UCSD-AML1 (cell line): Measurements from ENCODE around the gene CYB561D1.
A peak's percentile ranks its signal among the peaks of the same experiment; 100 is the strongest.
"Not testable (repeated sequence)": the region's sequence is repeated elsewhere in the genome, so short reads cannot be mapped to it uniquely, and the experiment has no call there.

Source experiments
- DNase-seq: peaks from one replicate; lab custom pipeline; 2025; ENCODE audit not compliant: unreplicated experiment; lab: John Stamatoyannopoulos, UW

The CYB561D1 gene, protein sequence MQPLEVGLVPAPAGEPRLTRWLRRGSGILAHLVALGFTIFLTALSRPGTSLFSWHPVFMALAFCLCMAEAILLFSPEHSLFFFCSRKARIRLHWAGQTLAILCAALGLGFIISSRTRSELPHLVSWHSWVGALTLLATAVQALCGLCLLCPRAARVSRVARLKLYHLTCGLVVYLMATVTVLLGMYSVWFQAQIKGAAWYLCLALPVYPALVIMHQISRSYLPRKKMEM

DNA sequence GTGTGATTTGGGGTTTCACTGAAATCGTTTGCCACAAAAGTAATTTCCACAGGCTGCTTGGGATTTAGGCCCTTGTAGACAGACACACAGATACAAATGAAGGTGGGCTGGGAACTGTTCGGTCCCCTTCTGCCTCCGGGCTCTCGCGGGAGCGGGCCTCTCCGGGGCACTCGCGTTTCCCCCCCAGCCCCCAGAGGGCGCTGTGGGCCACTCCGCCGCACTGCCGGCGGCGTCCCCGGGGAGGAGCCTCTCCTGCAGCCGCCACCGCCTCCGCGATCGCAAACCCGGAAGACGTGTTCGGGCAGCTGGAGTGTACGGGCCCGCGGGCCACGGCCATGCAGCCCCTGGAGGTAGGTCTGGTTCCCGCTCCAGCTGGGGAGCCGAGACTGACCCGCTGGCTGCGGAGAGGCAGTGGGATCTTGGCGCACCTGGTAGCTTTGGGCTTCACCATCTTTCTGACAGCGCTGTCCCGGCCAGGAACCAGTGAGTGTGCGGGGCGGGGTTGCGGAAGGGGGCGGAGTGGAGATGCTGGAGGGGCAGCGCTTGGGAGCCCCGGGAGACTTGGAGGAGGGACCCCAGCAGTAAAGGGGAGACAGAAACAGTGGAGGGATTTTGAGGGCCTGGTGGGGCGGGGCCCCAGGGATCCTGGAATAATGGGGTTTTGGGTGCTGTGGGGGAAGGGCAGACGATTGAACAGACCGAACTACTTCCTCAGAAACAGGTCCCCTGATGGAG is at the start of gene CYB561D1:
Gene CYB561D1, plus strand, starts transcription at position 290 of the 735 bp plus-strand sequence. Its CDS starts 46 bp downstream, at position 336.
- DNase-seq: peak; percentile 90

DNA sequence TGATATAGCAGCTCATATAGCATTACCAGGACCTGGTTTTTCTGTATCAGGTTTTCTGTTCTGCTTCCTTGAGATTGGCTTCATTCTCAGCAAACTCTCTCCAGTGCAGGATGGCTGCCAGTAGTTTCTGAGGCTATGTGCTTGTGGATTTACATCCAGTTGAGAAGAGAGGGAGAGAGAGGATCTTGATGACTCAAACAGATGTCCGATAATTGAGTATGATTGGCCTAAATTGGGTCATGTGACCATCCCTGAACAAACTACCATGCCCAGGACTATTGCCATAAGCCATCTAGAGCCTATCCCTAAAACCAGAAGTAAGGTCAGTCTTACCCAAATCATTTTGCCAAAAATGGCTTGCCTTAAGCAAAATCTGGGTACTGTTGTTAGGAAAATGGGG is 49.5 kb upstream of the CYB561D1 start:
- DNase-seq: no peak

DNA sequence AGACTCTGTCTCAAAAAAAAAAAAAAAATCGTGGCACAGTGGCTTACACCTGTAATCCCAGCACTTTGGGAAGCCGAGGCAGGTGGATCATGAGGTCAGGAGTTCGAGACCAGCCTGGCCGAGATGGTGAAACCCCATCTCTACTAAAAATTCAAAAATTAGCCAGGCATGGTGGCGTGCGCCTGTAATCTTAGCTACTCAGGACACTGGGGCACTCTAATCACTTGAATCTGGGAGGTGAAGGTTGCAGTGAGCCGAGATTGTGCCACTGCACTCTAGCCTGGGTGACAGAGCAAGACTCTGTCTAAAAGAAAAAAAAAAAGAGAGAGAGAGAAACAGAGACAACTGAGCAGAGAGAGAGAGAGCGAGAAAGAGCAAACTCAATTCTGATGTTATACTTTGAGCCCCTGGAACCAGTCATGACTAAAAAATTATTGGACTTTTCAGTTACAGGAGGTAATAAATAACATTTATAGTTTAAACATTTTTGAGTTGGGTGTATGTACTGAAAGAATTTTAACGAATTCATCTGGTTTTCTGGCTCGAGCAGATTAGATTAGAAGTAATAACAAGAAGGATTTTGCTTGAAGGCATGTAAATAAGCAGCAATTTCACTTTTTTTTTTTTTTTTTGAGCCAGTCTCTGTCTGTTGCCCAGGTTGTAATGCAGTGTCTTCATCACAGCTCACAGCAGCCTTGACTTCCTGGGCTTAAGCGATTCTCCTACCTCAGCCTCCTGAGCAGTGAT is 47.8 kb upstream of the CYB561D1 start:
- DNase-seq: not testable (repeated sequence)

DNA sequence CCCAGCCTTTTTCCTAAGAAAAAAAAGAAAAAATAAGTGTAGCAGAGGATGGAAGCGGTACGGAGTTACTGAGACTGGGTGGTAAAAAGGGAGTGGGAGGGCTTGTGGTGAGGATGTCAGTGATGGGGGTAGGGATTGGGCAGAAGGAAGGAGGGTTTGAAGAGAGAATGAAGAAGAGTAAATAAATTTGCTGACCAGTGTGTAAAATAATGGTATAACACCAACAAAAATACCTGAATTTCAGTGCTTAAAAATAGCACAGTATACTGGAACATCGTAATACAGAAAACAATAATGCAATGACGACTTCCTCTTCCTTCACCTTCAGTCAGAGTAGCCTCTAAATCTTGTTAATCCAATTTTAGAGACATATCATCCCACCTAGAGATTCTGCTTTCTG is 46.4 kb upstream of the CYB561D1 start:
- no peak for DNase-seq

DNA sequence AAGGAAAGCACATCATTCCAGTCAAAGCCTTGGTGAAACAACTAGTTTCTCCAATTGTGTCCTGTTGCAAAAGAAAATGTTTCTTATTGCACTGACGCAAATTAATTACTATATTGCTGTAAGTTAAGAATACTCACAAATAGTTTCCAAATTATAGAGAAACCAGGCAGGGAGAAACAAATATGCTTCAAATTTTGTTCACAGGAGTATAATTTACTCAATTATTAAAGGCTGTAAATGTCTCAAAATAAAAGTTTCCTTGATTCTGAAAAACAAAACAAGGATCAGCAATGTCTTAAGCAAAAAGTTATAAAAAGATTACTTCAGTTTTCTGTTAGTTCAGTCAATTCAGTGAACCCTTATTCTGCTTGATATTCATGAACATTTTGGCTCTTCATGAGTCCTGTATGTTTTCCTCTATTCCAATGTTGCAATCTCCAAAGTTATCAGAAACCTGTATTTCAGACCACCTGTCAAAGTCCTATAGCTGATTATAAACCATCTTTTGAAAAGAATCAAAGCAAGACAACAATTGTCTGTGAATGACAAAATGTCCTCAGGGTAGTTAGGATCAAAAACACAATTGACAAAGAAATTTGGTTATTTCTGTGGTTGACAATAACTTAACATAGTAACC is 39.3 kb upstream of the CYB561D1 start:
- no peak for DNase-seq

DNA sequence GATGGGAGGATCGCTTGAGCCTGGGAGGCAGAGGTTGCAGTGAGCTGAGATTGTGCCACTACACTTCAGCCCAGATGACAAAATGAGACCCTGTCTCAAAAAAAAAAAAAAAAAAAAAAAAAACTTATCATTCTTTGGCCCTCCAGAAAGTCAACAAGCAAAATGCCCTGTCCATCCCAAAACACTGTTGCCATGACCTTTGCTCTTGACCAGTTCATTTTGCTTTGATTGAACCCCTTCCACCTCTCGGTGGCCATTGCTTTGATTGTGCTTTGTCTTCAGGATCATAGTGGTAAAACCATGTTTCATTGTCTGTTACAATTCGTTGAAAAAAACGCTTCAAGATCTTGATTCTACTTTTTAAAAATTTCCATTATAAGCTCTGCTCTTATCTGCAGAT is 36.1 kb upstream of the CYB561D1 start:
- no peak for DNase-seq

DNA sequence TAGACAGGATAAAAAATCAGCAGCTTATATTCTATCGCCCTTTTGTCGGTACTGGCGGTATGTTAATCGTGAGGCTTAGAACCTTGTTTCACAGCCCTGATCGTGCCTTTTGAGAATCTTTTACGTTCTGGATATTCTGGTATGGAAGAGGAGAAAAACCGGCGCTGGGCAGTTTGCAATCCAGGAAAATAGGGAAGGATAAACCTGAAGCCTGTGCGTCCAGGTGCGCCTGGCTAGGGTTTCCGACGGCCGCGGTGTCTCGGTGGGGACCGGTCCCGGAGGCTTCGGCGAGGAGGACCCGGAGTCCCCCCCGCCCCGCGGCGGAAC is 27.8 kb upstream of the CYB561D1 start:
- DNase-seq: no peak

DNA sequence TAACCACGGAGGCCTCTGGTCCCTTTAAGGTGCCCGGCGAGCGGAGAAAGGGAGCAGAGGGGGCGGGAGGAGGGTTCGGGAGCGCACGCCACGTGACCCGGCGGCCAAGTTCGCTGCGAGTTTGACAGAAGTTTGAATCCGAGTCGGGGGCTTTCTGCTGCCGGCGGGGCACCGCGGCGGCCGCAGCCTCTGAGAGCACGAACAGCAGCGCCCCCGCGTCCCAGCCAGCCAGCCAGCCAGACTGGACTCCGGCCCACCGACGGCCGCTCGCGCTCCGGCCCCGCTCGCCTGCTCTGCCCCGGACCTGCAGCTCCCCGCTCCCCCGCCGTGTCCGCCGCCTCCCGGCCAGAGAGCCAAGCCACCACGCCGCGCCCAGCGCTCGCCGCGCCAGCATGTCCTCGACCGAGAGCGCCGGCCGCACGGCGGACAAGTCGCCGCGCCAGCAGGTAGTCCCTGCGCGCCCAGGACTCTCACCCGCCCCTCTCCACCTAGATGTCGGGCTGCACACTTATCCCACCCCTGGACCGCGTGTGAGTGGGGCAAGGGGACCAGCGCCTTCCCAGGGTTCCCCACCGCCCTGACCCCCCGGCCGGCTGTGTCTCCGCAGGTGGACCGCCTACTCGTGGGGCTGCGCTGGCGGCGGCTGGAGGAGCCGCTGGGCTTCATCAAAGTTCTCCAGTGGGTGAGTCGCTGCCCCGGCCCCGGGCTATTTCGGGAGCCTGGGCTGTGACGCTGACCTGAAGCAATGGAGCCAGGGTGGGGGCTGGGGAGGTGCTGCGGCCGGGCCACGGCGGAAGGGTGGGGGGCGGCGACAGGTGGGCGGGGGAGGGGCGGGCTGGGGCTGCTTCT is 27.2 kb upstream of the CYB561D1 start, which contains the start of gene SYPL2:
Gene SYPL2, plus strand, starts transcription at position 95 of the 849 bp plus-strand sequence. Its CDS starts 298 bp downstream, at position 393.
- no peak for DNase-seq

DNA sequence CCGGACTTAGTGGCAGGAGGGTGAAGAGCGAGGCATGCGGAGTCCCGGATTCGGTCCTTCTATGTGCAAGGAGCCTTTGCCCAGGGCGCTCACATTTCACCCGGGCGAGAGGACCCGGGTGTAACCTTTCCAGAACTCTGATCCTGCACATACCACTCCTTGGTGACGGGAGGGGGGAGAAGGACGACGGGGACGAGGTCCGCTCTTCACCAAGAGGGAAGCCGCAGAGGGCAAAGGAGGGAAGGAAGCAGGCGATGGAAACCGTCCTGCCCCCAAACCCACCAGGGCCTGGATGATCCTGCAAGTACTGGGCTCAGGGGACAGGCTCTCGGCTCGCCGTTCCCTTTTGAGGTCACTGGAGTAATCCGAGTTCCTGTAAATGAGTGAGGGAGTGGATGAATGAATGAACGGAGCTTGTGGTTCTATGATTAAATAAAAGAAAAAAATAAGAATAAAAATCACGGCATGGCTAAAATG is 26.6 kb upstream of the CYB561D1 start:
- no peak for DNase-seq

DNA sequence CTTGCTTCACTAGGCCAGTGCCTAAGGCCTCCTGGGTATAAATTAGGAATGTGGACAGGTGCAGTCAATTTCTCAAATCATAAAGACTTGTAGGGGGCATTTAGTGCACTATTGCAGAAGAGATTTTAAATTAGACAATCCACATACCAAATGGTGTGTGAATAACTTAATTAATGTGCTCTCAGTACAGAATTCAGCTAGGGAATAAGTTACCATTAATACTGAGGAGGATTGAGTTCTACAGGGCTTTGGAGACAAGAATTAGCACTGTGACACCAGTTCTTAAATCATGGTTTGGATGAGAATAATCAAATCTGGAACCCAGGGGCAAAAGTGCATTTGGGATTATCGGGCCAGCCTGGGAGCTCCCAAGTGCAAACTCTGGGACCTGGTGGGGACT is 25.8 kb upstream of the CYB561D1 start:
- no peak for DNase-seq

DNA sequence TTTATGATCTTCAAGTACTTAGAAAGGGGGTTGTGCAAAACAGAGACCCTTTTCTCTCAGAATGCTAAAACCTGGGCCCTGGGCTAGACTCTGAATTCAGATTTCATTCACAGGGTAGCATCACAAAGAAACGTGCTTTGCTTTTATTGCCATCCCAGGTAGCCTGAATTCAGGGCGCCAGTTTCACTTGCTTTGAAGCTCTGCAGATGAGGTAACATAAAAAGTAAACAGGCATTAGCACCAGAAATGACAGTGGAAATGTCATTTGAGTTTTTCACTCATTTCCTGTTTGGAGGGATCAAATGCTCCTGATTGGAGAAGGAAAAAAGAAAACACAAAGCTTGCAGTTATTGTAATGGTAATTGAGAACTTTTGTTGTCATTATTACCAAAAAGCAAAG is 25.0 kb upstream of the CYB561D1 start:
- no peak for DNase-seq

DNA sequence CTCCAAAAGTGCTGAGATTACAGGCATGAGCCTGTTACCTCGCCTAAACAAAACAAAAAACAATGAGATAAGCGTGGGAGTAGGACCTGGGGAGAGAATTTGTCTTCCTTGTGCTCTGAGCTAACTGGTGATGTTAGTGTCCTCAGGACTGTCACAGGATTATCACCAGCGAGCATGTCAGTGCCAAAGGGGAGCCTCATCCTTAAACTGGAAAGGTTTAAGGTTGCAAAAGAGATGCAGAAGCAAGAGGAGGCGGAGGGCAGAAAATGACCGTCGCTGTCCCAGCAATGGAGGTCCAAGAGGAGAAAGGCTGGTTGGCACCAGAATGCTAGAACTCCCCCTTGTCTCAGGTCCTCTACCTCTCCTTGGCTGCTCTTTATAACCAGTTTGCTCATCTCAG is 23.6 kb upstream of the CYB561D1 start:
- DNase-seq: no peak

DNA sequence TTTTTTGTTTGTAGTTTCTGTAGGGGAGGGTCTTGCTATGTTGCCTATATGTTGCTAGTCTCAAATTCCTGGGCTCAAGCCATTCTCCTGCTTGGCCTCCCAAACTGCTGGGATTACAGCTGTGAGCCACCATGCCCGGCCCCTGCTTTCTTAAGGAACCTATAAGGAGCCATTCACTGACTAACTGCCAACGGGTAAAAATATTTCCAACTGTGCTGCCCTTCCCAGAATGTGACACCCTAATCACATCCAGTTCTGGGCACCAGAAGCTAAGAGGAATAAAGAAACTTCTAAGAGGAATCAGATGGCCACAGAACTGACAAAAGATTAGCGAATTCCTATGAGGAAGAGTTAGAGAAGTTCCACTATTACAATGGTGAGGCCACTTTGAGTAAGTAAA is 21.1 kb upstream of the CYB561D1 start:
- no peak for DNase-seq

DNA sequence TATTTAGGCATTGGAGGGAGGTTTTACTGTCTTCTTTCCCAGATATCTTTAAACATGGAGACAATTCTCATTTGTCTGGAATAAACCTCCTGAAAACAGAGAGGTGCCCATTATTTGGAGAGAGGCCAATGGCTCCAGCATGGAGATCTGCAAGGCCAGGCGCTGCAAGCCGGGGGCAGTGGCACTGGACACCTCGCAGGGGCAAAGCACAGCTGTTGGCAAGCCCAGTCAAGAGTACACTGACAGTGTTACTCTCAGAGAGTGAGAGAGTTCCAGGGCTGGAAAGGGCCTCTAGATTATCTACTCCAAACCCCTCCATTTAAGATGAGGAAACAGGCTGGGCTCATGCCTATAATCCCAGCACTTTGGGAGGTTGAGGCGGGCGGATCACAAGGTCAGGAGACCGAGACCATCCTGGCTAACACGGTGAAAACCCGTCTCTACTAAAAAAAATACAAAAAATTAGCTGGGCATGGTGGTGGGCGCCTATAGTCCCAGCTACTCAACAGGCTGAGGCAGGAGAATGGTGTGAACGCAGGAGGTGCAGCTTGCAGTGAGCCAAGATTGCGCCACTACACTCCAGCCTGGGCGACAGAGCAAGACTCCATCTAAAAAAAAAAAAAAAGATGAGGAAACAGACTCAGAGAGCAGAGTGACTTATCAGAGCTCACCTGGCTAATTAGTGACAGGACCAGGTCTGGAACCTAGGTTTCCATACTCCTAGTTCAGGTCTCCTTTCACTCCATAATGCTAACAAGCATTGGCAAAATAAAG is 20.4 kb upstream of the CYB561D1 start:
- not testable (repeated sequence) for DNase-seq

DNA sequence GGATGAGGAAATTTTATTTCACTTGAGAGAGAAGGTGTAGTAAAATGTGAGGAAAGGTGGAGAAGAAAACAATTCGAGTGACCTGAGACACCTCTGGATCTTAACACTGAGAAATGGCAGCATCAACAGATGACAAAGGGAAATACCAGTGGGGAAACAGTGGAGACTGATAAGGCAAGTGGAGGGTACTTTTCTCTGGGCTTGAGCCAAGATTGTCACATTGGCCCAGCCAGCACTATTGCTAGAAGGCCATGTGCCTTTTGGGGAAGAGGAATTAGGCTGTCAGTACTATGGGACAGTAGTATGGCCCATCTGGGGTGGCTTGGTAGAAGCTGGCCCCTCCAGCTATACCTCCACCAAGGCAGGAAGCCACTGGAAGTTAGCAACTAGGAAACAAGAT is 19.2 kb upstream of the CYB561D1 start:
- DNase-seq: no peak

DNA sequence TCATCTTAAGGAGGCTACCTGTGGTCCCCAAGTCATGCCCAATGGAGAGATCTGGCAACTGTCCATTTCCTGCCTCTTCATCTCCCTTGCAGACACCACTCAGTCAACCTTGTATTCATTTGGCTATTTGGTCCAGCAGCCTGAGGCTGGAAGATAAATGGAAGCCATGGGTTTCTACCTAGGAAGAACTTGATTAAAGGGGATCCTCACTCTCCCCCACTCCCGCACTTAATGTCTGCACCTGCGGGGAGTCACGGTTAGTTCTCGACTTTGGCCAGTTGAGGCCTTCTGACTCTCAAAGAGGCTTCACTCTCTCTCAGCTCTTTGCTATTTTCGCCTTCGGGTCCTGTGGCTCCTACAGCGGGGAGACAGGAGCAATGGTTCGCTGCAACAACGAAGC is 18.6 kb upstream of the CYB561D1 start:
- no peak for DNase-seq

DNA sequence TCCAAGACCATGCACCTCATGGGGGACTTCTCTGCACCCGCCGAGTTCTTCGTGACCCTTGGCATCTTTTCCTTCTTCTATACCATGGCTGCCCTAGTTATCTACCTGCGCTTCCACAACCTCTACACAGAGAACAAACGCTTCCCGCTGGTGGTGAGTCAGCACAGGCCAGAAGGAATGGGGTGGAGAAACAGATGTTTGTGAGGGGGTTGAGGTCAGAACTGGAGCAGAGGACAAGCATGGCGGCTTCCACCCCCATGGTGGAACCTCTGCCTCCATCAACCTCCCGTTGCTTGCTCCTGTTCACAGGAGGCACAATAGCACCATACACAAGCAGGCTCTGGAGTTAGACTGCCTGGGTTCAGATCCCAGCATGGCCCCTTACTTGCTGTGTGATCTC is 17.1 kb upstream of the CYB561D1 start:
- no peak for DNase-seq

DNA sequence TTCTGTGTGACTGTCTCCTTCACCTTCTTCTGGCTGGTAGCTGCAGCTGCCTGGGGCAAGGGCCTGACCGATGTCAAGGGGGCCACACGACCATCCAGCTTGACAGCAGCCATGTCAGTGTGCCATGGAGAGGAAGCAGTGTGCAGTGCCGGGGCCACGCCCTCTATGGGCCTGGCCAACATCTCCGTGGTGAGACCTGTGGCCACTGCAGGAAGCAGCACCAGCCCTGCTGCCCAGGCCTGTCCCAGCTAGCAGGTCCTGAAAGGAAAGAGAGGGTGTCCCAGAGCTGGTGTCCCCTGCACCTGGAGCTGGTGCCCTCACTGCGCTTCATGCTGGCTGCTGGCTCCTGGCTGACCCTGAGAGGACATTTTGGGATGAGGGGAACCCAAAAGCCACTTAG is 16.1 kb upstream of the CYB561D1 start:
- peak; percentile 68 for DNase-seq

DNA sequence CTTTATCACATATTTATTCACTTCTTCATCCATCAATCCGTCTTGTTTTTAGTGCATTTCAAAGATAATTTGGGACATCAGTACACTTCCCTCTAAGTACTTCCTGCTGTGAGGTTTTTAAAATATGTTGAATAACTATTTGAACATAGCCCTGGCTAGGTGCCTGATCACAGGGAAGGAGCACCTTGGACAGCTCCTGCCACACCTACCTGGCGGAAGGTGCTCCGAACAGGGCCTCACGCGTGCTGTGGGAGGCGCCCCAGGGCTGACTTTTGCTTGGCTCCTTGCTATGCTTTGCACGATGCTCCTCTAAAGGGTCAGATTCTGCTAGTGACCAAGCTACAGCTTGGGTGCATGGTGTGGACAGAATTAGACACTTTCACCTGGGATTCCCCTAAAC is 15.1 kb upstream of the CYB561D1 start:
- no peak for DNase-seq

DNA sequence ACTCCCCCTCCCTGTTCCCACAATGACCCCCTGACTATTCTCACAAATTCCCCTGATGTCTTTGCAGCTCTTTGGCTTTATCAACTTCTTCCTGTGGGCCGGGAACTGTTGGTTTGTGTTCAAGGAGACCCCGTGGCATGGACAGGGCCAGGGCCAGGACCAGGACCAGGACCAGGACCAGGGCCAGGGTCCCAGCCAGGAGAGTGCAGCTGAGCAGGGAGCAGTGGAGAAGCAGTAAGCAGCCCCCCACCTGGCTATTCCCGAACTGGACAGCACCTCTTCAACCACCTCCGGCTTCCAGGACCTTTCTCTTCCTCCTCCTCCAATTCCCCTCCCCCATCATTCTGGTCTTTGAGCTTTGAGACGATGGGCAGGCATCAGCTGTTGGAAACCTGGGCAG is 14.6 kb upstream of the CYB561D1 start:
- no peak for DNase-seq
